Activated T-helper 1 cell treated with anti-CD3 and anti-CD28 coated beads, Interleukin-2, amount 50 U/mL, for 16 hours (primary cell): ENCODE measurements around the gene PCSK7.

Source experiments
- DNase-seq, 2 donors: peaks; one replicate each; pipeline ENCODE4 v3.0.0-alpha.2; 2020; ENCODE audit warnings: low read depth in 1 of 2, low spot score in 1 of 2

The PCSK7 gene

GRCh38 chr11:117199916-117200812, 31.7 kb downstream of the PCSK7 start:
- DNase-seq = no peak

GRCh38 chr11:117199053-117199915, 32.6 kb downstream of the PCSK7 start, which contains the start of gene TAGLN:
TSS of gene TAGLN (plus strand) at chr11:117199370. CDS start at chr11:117203014, 3,644 bp downstream.
- no peak for DNase-seq

GRCh38 chr11:117198613-117199012, 33.3 kb downstream of the PCSK7 start:
- DNase-seq = no peak

DNA sequence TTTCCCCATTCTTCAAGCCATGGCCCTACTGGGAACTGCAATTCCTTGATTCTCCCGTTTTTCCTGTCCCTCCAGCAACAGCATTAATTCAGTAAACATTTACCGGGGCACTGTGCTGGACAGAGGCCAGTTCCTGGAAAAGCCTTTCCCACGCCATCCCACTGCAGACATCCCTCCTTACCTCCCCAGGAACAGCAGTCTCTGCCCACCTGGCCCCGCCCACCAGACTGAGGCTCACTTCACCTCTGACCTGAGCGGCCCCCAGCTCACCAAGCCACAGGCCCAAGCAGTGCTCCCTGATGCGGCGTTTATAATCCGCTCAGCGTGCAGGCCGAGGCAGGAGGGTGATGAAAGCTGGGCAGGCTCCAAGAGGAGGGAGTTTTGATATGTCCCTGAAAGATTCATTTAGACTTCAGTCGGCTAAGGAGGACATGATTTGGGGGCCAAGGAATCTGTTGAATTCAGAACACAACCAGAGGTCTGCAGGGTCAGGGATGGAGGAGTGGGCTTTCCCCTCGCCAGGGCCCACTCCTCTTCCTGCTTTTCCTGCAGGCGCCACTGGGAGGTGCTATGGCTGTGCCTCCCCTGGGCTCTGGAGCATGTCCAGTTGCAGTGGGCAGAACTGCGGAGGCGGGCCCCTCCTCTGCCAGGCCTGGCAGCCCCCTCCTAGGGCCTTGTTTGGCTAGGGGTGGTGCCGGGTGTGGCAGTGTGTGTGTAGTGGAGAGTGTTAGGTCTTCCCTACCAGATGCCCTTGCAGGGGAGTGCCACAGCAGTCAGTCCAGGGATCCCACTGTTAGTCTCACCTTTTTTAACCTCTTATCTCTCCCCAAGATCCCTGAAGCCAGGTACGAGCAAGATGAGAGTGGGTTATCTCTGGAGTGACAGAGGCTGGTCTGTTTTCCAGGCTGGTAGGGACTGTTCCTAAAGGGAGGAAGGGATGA, 34.1 kb downstream of the PCSK7 start:
- DNase-seq = no peak

- no peak for DNase-seq
Measured at GRCh38 chr11:117197006-117197405, 34.9 kb downstream of the PCSK7 start.

DNA sequence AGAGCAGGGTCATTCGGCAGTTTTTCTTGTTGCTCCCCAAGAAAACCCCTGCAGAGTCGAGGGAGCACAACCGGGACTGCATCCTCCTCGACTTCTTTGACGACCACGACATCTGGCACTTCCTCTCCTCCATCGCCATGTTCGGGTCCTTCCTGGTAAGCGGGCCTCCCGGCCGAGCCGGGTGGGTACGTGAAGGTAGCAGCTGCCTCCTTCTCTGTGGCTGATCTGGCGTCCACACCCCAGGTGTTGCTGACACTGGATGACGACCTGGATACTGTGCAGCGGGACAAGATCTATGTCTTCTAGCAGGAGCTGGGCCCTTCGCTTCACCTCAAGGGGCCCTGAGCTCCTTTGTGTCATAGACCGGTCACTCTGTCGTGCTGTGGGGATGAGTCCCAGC, 36.1 kb downstream of the PCSK7 start:
- DNase-seq = no peak

DNA sequence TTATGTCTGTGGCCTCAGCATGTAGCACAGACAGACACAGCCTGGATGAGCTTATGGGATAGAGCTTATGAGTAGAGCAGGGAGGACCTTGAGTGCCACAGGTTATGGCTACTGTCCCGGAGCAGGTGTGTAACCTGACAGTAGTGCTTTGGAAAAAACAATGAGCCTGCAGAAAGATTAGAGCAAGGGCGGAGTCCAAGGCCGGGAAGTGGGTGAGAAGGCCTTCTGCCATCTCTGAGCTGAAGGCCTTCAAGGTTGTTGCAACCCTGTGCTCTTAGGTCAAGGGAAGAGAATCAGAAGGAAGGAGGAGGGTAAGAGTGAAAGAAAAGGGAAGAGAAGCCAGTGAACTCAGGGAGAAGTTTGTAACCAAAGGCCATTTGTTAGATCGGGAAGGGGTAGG, 36.6 kb downstream of the PCSK7 start:
- DNase-seq = no peak

- DNase-seq = no peak
Measured at GRCh38 chr11:117194267-117194666, 37.6 kb downstream of the PCSK7 start.

DNA sequence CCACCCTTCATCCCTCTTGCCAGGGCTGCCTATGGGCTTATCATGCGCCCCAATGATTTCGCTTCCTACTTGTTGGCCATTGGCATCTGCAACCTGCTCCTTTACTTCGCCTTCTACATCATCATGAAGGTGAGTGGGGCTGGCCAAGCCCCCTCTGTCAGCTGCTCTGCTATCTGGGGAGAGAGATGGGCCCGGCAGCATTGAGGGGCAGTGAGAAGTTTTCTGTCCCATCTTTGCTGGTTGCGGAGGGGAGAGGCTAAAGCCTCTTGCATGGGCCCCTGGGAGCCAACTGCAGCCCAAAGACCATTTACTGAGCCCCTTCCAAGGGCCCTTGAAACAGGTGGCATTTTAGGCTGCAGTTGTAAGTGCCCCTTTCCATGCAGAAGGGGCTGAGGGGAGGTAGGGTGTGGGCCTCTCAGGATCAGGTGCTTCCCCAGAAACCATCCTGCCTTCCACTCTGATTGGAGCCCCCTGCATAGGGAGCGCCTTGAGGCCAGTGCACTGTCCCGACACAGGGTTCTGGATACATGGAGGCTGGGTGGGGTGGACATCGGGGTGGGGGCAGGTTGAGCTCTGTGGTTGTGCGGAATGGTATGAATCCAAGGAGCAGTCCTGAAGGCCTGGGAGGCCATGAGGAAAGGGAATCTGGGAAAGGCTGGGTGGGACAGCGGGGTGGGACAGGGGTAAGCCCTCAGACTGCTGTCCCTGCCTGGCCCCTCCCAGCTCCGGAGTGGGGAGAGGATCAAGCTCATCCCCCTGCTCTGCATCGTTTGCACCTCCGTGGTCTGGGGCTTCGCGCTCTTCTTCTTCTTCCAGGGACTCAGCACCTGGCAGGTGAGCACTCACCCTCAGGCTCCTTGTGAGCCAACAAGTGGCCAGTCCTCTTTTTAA, 38.5 kb downstream of the PCSK7 start:
- no peak for DNase-seq

DNA sequence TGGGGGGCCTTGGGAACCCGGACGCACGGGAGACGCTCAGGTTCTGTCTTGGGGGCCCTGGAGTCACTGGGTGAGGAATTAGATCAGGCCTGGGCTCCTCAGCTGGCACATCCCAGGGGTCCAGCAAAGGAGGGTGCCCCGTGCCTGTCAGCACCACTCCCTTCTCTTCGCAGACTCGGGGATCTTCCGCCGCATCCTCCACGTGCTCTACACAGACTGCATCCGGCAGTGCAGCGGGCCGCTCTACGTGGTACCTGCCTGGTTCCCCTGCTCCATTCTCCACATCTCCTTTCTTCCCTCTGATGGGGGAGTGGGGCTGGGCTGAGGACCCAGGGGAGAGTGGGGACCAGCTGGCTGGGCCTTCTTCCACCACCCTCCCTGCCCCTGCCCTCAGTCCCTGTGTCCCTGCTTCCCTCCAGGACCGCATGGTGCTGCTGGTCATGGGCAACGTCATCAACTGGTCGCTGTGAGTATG, 39.4 kb downstream of the PCSK7 start:
- no peak for DNase-seq

DNA sequence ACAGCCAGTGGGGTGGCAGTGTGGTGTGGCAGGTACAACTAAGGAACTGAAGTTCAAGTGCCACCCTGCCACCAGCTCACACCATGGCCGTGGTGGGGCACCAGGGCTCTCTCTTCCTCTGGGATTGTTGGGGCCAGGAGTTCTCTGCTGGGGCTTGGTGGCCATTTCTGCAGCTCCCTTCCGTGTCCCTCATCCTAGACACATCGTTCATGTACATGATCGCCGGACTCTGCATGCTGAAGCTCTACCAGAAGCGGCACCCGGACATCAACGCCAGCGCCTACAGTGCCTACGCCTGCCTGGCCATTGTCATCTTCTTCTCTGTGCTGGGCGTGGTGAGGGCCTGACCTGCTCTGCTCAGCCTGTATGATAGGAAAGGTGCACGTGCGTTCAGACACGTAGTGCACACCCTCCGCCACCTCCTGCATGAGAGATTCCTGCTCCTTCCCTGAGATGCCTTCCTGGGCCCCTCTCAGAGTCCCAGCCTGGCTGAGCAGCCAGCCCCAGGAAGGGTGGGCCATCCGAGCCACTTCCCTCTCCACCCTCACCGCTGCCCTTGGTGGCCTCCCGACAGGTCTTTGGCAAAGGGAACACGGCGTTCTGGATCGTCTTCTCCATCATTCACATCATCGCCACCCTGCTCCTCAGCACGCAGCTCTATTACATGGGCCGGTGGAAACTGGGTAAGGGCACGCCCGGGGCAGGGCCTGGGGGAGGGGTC, 40.0 kb downstream of the PCSK7 start:
- no peak for DNase-seq

DNA sequence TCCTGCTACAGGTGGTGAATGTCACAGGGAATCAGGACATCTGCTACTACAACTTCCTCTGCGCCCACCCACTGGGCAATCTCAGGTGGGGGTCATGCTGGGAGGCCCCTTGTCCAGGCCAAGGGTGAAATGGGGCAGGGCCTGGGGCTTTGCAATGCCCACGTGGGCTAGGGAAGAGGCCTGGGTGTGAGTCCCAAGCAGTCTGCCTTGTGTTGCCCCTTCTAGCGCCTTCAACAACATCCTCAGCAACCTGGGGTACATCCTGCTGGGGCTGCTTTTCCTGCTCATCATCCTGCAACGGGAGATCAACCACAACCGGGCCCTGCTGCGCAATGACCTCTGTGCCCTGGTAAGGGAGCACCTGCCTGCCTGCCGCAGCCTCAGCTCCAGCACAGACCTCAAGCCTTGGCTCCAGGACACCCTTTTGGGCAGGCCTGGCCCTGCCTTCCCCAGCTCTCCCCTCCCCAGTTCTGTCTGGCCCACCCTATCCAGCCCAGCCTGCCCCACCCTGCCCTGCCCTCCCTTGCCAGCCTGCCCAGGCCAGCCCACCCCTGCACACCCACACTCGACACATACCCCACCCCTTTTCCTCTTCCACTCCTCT, 41.8 kb downstream of the PCSK7 start:
- DNase-seq = no peak

GRCh38 chr11:117189191-117189940, 42.5 kb downstream of the PCSK7 start:
- DNase-seq = no peak

GRCh38 chr11:117188620-117189081, 43.2 kb downstream of the PCSK7 start:
- no peak for DNase-seq

- no peak for DNase-seq
Measured at GRCh38 chr11:117187799-117188481, 43.9 kb downstream of the PCSK7 start.

DNA sequence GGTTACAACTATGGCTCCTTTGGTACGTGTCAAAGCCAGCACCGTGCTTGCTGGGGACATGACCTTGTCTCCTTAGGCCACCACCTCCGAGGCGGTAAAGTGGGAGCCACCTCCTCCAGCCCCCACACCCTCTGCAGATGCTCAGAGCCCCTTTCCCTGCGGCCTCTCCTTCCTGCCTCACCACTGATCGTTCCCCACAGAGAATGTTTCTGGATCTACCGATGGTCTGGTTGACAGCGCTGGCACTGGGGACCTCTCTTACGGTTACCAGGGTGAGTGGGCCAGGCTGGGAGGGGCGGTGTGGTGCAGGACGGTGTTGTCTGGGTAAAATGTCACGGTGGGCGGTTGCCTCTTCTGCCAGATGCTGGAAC, 44.5 kb downstream of the PCSK7 start:
- DNase-seq = no peak

- no peak for DNase-seq
Measured at GRCh38 chr11:117187007-117187406, 44.9 kb downstream of the PCSK7 start.
